T-helper 2 cell treated with Interferon-gamma antibody and Interleukin-4, amounts not matched to agents 5 μg/mL and 100 μg/mL, for 36 hours (primary cell): ENCODE data around the gene GRIA1.
"Not testable (repeated sequence)": the region's sequence is repeated elsewhere in the genome, so short reads cannot be mapped to it uniquely, and the experiment has no call there.

Source experiments
- DNase-seq: peaks from one replicate; pipeline ENCODE4 v3.0.0; 2021; ENCODE audit warnings: low spot score
- H3K27ac Mint-ChIP-seq: one replicate; pipeline ENCODE4 v1.8.0; 2021; ENCODE audit warnings: mild to moderate bottlenecking, mixed read lengths
- H3K27me3 Mint-ChIP-seq: one replicate; pipeline ENCODE4 v1.8.0; 2021; ENCODE audit warnings: low read depth, mixed read lengths
- H3K36me3 Mint-ChIP-seq: one replicate; pipeline ENCODE4 v1.8.0; 2021; ENCODE audit warnings: low read depth, mixed read lengths
- H3K4me1 Mint-ChIP-seq: one replicate; pipeline ENCODE4 v1.8.0; 2021; ENCODE audit warnings: low read depth, mixed read lengths
- H3K4me3 Mint-ChIP-seq: one replicate; pipeline ENCODE4 v1.8.0; 2022; ENCODE audit warnings: mild to moderate bottlenecking, moderate library complexity, mixed read lengths
- H3K9me3 Mint-ChIP-seq: one replicate; pipeline ENCODE4 v1.8.0; 2021; ENCODE audit warnings: mixed read lengths

Gene GRIA1

DNA sequence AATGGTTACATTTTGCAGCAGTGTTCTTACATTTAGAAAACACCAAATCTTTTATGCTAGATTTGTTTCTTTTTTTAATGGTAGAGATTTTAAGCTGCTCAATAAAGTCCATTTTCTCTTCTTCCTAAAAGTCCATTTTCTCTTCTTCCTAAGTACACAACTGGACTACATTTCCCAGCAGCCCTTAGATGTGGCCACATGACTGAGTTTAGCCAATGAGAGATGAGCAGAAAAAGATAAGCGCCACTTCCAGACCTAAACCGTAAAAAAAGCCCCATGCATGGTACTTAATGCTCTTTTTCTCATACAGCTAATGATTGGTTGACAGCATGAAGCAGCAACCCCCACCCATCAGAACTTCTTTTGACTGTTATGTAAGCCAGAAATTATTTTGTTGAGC is 341.5 kb downstream of the GRIA1 start:
- no peak for DNase-seq
- no peak overlapping the region for H3K27ac Mint-ChIP-seq
- H3K36me3 Mint-ChIP-seq: no peaks in the 10 kb centered on the region
- H3K9me3 Mint-ChIP-seq: no peaks in the 10 kb centered on the region
- H3K4me3 Mint-ChIP-seq: no peak overlapping the region
- no peaks in the 10 kb centered on the region for H3K4me1 Mint-ChIP-seq
- H3K27me3 Mint-ChIP-seq: no peaks in the 10 kb centered on the region

- no peaks in the 10 kb centered on the region for H3K9me3 Mint-ChIP-seq
- H3K4me3 Mint-ChIP-seq: no peak overlapping the region
- no peaks in the 10 kb centered on the region for H3K36me3 Mint-ChIP-seq
- no peak overlapping the region for H3K27ac Mint-ChIP-seq
- DNase-seq: no peak
- no peaks in the 10 kb centered on the region for H3K27me3 Mint-ChIP-seq
- no peaks in the 10 kb centered on the region for H3K4me1 Mint-ChIP-seq
Measured at GRCh38 chr5:153835891-153836515, 345.5 kb downstream of the GRIA1 start.

DNA sequence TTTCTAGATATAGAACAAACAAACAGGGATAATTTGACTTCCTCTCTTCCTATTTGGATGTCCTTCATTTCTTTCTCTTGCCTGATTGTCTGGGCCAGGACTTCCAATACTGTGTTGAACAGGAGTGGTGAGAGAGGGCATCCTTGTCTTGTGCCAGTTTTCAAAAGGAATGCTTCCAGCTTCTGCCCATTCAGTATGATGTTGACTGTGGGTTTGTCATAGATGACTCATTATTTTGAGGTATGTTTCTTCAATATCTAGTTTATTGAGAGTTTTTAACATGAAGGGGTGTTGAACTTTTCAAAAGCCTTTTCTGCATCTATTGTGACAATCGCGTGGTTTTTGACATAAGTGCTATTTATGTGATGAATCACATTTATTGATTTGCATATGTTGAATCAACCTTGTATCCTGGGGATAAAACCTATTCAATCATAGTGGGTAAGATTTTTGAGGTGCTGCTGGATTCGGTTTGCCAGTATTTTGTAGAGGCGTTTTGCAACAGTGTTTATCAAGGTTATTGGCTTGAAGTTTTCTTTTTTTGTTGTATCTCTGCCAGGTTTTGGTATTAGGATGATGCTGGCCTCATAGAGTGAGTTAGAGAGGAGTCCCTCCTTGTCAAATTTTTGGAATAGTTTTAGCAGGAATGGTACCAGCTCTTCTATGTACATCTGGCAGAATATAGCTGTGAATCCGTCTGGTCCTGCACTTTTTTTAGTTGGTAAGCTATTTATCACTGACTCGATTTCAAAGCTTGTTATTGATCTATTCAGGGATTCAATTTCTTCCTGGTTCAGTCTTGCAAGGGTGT is 359.0 kb downstream of the GRIA1 start:
- not testable (repeated sequence) for H3K9me3 Mint-ChIP-seq, H3K27ac Mint-ChIP-seq, H3K4me3 Mint-ChIP-seq

DNA sequence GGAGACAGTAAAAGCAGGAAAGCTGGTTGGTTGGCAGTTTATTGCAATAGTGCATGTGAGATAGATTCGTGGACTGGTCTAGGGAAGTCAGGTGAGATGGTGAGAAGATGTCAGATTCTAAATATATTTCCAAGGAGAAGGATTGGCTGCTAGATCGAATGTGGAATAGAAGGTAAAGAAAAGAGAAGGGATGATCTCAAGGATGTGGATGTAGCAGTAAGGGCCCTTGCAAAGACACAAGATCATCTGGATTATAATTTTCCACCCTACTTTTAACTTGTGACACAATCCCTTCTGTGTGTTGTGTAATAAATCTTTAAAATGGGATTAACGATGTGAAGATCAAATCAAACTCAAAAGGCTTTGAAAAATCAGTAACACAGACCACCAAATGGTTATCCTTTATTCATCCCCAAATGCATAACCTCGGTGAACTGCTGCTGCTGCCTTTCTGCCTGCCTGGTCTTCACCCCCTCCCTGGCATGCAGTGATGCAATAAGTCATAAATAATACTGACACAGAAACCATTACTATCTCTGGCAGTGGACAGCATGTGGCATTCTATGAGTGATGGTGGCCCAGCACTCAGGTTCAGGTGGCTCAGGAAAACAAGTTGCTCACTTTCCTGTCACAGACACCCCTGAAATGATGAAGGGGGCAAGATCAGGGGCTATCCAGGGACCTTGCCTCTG is 369.9 kb downstream of the GRIA1 start:
- Mint-ChIP-seq H3K36me3 (no peaks in the 10 kb centered on the region), H3K9me3 (no peaks in the 10 kb centered on the region), H3K27ac (no peak overlapping the region), H3K4me3 (no peak overlapping the region), H3K27me3 (no peaks in the 10 kb centered on the region), H3K4me1 (no peaks in the 10 kb centered on the region)
- DNase-seq: no peak

More for the DNA sequence above, 359.0 kb downstream of the GRIA1 start:
- H3K36me3 Mint-ChIP-seq, H3K27me3 Mint-ChIP-seq, DNase-seq, H3K4me1 Mint-ChIP-seq: not testable (repeated sequence)

- not testable (repeated sequence) for H3K27me3 Mint-ChIP-seq, H3K4me1 Mint-ChIP-seq, DNase-seq, H3K27ac Mint-ChIP-seq, H3K36me3 Mint-ChIP-seq, H3K9me3 Mint-ChIP-seq, H3K4me3 Mint-ChIP-seq
Measured at GRCh38 chr5:153862906-153863305, 372.4 kb downstream of the GRIA1 start.
